Neural cell (in vitro differentiated cells): ENCODE data around the gene FAM171A1.

Experiments used
- CTCF ChIP-seq: fragments of 450-650 bp; IDR thresholded peaks from 2 replicates; pipeline ENCODE4 v1.5.1; 2014; ENCODE audit warnings: antibody characterized with exemption, mild to moderate bottlenecking, moderate library complexity; ENCODE audit not compliant: poor library complexity, severe bottlenecking
- EP300 ChIP-seq: fragments of 450-650 bp; conservative IDR thresholded peaks from 2 replicates; pipeline ENCODE4 v1.6.1; 2014; ENCODE audit warnings: antibody characterized with exemption, mild to moderate bottlenecking, moderate library complexity; ENCODE audit not compliant: poor library complexity, severe bottlenecking
- MXI1 ChIP-seq: fragments of 450-650 bp; conservative IDR thresholded peaks from 2 replicates; pipeline ENCODE4 v1.6.1; 2014; ENCODE audit warnings: antibody characterized with exemption, mild to moderate bottlenecking; ENCODE audit not compliant: poor library complexity, severe bottlenecking
- POLR2AphosphoS5 ChIP-seq: IDR thresholded peaks from 2 replicates; pipeline ENCODE4 v1.6.1; 2012
- RAD21 ChIP-seq: fragments of 450-650 bp; conservative IDR thresholded peaks from 2 replicates; pipeline ENCODE4 v1.6.1; 2014; ENCODE audit warnings: antibody characterized with exemption, mild to moderate bottlenecking, moderate library complexity
- REST ChIP-seq: IDR thresholded peaks from 2 replicates; pipeline ENCODE4 v1.6.1; 2012; ENCODE audit warnings: borderline replicate concordance
- SMC3 ChIP-seq: fragments of 450-650 bp; conservative IDR thresholded peaks from 2 replicates; pipeline ENCODE4 v1.6.1; 2014; ENCODE audit warnings: antibody characterized with exemption, mild to moderate bottlenecking, moderate library complexity; ENCODE audit not compliant: poor library complexity
- TAF1 ChIP-seq: IDR thresholded peaks from 2 replicates; pipeline ENCODE4 v1.6.1; 2012; ENCODE audit warnings: low read depth

- TF ChIP-seq CTCF: no peak
- no peak for TF ChIP-seq SMC3
- no peak for TF ChIP-seq MXI1
- TF ChIP-seq EP300: no peak
- TF ChIP-seq POLR2AphosphoS5: no peak
- TF ChIP-seq TAF1: no peak
- TF ChIP-seq REST: no peak
- no peak for TF ChIP-seq RAD21
Measured at GRCh38 chr10:15352201-15352600, 18.9 kb downstream of the FAM171A1 start.
